OCI-LY1 (cell line): ENCODE measurements around the gene LRMDA.

ENCODE experiments used
- H2AFZ ChIP-seq: fragments of 200-600 bp; sonication (generic), shearing (Covaris generic); 2 replicates; pipeline ENCODE4 v1.6.0; 2014; ENCODE audit warnings: antibody characterized with exemption, mild to moderate bottlenecking, low read length
- H3F3A ChIP-seq: fragments of 200-600 bp; sonication (generic), shearing (Covaris generic); 2 replicates; pipeline ENCODE4 v1.6.0; 2014; ENCODE audit warnings: mild to moderate bottlenecking, antibody characterized with exemption, low read length, moderate library complexity; ENCODE audit not compliant: insufficient read depth
- H3K27ac ChIP-seq: fragments of 200-600 bp; sonication (generic); 2 replicates; pipeline ENCODE4 v1.5.1; 2014; ENCODE audit warnings: low read length, mixed run types, mild to moderate bottlenecking, low read depth; ENCODE audit not compliant: poor library complexity, severe bottlenecking
- H3K27me3 ChIP-seq: fragments of 200-600 bp; sonication (generic); 2 replicates; pipeline ENCODE4 v1.6.0; 2014; ENCODE audit warnings: antibody characterized with exemption, mild to moderate bottlenecking, low read length, moderate library complexity; ENCODE audit not compliant: insufficient read depth
- H3K36me3 ChIP-seq: fragments of 200-600 bp; sonication (generic); 2 replicates; pipeline ENCODE4 v1.6.1; 2014; ENCODE audit warnings: mild to moderate bottlenecking, antibody characterized with exemption, low read length, moderate library complexity, mixed read lengths; ENCODE audit not compliant: insufficient read depth
- H3K4me1 ChIP-seq: fragments of 200-600 bp; sonication (generic); 2 replicates; pipeline ENCODE4 v1.5.1; 2014; ENCODE audit warnings: mild to moderate bottlenecking, low read length, moderate library complexity; ENCODE audit not compliant: insufficient read depth, severe bottlenecking
- H3K4me2 ChIP-seq: fragments of 200-600 bp; sonication (generic), shearing (Covaris generic); 2 replicates; pipeline ENCODE4 v1.6.1; 2014; ENCODE audit warnings: low read length
- H3K4me3 ChIP-seq: fragments of 200-600 bp; sonication (generic); 2 replicates; pipeline ENCODE4 v1.5.1; 2014; ENCODE audit warnings: low read length, low read depth, mild to moderate bottlenecking, mixed read lengths; ENCODE audit not compliant: poor library complexity, severe bottlenecking
- H3K79me2 ChIP-seq: fragments of 200-600 bp; shearing (Covaris generic); 2 replicates; pipeline ENCODE4 v1.6.1; 2016; ENCODE audit warnings: mixed run types, low read length, mixed read lengths; ENCODE audit not compliant: insufficient read depth
- H3K9ac ChIP-seq: fragments of 200-600 bp; sonication (generic), shearing (Covaris generic); 2 replicates; pipeline ENCODE4 v1.6.1; 2014; ENCODE audit warnings: mild to moderate bottlenecking, low read length, mixed read lengths
- H3K9me2 ChIP-seq: fragments of 200-600 bp; sonication (generic), shearing (Covaris generic); 2 replicates; pipeline ENCODE4 v1.6.1; 2014; ENCODE audit warnings: low read depth, mild to moderate bottlenecking, low read length, mixed read lengths
- H3K9me3 ChIP-seq: fragments of 200-600 bp; shearing (Covaris generic); 2 replicates; pipeline ENCODE4 v1.6.1; 2014; ENCODE audit warnings: low read length, mixed read lengths
- H4K20me1 ChIP-seq: fragments of 200-600 bp; sonication (generic), shearing (Covaris generic); 2 replicates; pipeline ENCODE4 v1.6.0; 2016; ENCODE audit warnings: mild to moderate bottlenecking, low read length; ENCODE audit not compliant: insufficient read depth
- CTCF ChIP-seq: fragments of 200-600 bp; sonication (generic), shearing (Covaris generic); IDR thresholded peaks from 2 replicates; pipeline ENCODE4 v1.5.1; 2017; ENCODE audit warnings: mild to moderate bottlenecking, antibody characterized with exemption, low read length, moderate library complexity, mixed read lengths
- EZH2 ChIP-seq: fragments of 200-600 bp; sonication (generic), shearing (Covaris generic); IDR thresholded peaks from 2 replicates; pipeline ENCODE4 v1.8.0; 2017; ENCODE audit warnings: borderline replicate concordance, mixed run types, mild to moderate bottlenecking, antibody characterized with exemption, low read length, moderate library complexity, mixed read lengths

The LRMDA gene

GRCh38 chr10:76554033-76554408 lies 1122.6 kb downstream of the LRMDA start:
- no peaks in the 10 kb centered on the region for H3K27me3 ChIP-seq
- TF ChIP-seq EZH2 (no peak), CTCF (no peak)
- H3K9me2 ChIP-seq = no peaks in the 10 kb centered on the region
- no peaks in the 10 kb centered on the region for H3F3A ChIP-seq
- H3K9me3 ChIP-seq = no peaks in the 10 kb centered on the region
- no peak overlapping the region for H3K27ac ChIP-seq
- no peak overlapping the region for H3K4me2 ChIP-seq
- H3K9ac ChIP-seq = no peak overlapping the region
- no peak overlapping the region for H2AFZ ChIP-seq
- H3K79me2 ChIP-seq = no peaks in the 10 kb centered on the region
- H3K4me1 ChIP-seq = no peaks in the 10 kb centered on the region
- H4K20me1 ChIP-seq = no peaks in the 10 kb centered on the region
- no peak overlapping the region for H3K4me3 ChIP-seq
- no peaks in the 10 kb centered on the region for H3K36me3 ChIP-seq

GRCh38 chr10:76554478-76554877 lies 1123.1 kb downstream of the LRMDA start:
- Histone ChIP-seq H3K9ac (no peak overlapping the region), H3K79me2 (no peaks in the 10 kb centered on the region), H3F3A (no peaks in the 10 kb centered on the region), H2AFZ (no peak overlapping the region), H3K9me2 (no peaks in the 10 kb centered on the region), H4K20me1 (no peaks in the 10 kb centered on the region), H3K9me3 (no peaks in the 10 kb centered on the region), H3K4me3 (no peak overlapping the region), H3K27ac (no peak overlapping the region), H3K4me1 (no peaks in the 10 kb centered on the region), H3K4me2 (no peak overlapping the region), H3K36me3 (no peaks in the 10 kb centered on the region), H3K27me3 (no peaks in the 10 kb centered on the region)
- no peak for TF ChIP-seq CTCF
- no peak for TF ChIP-seq EZH2

GRCh38 chr10:76555067-76555670 lies 1123.7 kb downstream of the LRMDA start:
- Histone ChIP-seq H2AFZ (no peak overlapping the region), H3K36me3 (no peaks in the 10 kb centered on the region), H3K9me3 (no peaks in the 10 kb centered on the region), H3F3A (no peaks in the 10 kb centered on the region), H3K27ac (no peak overlapping the region), H3K4me2 (no peak overlapping the region), H3K27me3 (no peaks in the 10 kb centered on the region), H3K4me3 (no peak overlapping the region), H3K4me1 (no peaks in the 10 kb centered on the region), H3K9ac (no peak overlapping the region), H3K9me2 (no peaks in the 10 kb centered on the region), H4K20me1 (no peaks in the 10 kb centered on the region), H3K79me2 (no peaks in the 10 kb centered on the region)
- TF ChIP-seq CTCF = no peak
- TF ChIP-seq EZH2 = no peak
